Bronchial epithelial cell (primary cell): ENCODE data around the gene SNX32. TPM values are rescaled to one million over a fixed set of nuclear protein-coding genes. Genes with fewer than 3 reads are reported as not detected.
A peak's percentile ranks its signal among the peaks of the same experiment; 100 is the strongest.

ENCODE experiments used
- DNase-seq: peaks from one replicate; pipeline ENCODE4 v3.0.0-alpha.2; 2010; ENCODE audit warnings: low read depth
- FAIRE-seq: peaks from 2 replicates; lab custom pipeline; 2011; peaks lifted over from hg19 to GRCh38; lab: Jason Lieb, UNC
- H3K27me3 ChIP-seq: 2 replicates; pipeline ENCODE4 v1.5.1; 2011; ENCODE audit warnings: low read length; ENCODE audit not compliant: control insufficient read depth, insufficient read depth
- H3K36me3 ChIP-seq: 2 replicates; pipeline ENCODE4 v1.5.1; 2011; ENCODE audit warnings: low read length; ENCODE audit not compliant: control insufficient read depth, insufficient read depth
- H3K4me3 ChIP-seq: 2 replicates; pipeline ENCODE4 v1.5.1; 2011; ENCODE audit warnings: mild to moderate bottlenecking, low read depth, low read length, control low read depth
- total RNA-seq: library from RNA; depleted of rRNA; stranded (reverse); fragments of >200 nt; gene quantifications from 2 replicates; pipeline ENCODE4 v1.2.1, GENCODE V29; 2014
- TF ChIP-seq, protein P1 (sequence below): IDR thresholded peaks from 2 replicates; pipeline ENCODE4 v1.5.1; 2011; ENCODE audit warnings: mild to moderate bottlenecking, moderate library complexity, low read length, control low read depth, inconsistent platforms; ENCODE audit not compliant: insufficient read depth, severe bottlenecking

SNX32 gene
- total RNA-seq, 1 donor from 2014 or later = not detected

DNA sequence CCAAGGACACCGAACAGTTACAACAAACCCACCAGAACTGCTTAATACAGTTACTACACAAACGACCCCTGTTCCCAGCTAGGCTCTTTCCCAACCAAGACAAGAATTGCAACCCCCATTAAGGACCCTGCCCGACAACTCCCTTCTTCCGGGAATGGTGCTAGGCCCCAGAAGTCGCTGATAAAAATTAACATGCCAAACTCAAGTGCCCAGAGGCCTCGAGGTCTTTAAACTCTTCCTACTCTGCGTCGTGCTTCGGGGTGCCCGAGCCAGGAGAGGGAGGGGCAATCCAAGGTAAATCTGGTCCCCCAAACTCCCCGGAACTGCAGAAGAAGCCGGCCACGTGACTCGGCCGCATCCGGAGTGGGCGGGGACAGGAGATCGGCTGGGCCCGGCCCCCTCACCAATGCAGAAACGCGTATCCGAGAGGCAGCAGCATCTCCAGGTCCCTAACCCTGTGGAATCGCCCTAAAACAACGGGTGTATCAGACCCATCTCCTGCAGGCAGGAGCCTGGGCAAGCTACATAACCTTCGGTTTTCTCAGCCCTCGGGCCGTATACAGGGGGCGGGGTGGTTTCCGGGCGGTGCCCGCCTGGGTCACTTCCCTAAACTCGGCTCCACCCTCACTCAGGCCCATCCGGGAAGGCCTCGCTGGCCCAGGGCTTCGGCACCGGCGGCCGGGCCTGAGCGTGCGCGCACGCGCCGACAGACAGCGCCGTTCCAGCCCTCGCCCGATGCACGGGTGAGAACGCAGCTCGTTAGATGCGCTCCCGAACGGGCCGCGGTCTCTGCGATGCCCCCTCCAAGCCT lies 23.1 kb downstream of the SNX32 start:
- DNase-seq (peak; percentile 47), FAIRE-seq (no peak)
- peak overlapping the region; percentile 98 for H3K4me3 ChIP-seq
- H3K27me3 ChIP-seq = no peaks in the 10 kb centered on the region
- TF ChIP-seq, protein P1, sequence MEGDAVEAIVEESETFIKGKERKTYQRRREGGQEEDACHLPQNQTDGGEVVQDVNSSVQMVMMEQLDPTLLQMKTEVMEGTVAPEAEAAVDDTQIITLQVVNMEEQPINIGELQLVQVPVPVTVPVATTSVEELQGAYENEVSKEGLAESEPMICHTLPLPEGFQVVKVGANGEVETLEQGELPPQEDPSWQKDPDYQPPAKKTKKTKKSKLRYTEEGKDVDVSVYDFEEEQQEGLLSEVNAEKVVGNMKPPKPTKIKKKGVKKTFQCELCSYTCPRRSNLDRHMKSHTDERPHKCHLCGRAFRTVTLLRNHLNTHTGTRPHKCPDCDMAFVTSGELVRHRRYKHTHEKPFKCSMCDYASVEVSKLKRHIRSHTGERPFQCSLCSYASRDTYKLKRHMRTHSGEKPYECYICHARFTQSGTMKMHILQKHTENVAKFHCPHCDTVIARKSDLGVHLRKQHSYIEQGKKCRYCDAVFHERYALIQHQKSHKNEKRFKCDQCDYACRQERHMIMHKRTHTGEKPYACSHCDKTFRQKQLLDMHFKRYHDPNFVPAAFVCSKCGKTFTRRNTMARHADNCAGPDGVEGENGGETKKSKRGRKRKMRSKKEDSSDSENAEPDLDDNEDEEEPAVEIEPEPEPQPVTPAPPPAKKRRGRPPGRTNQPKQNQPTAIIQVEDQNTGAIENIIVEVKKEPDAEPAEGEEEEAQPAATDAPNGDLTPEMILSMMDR = no peak
- H3K36me3 ChIP-seq = peaks cover 37% of the 10 kb centered on the region

DNA sequence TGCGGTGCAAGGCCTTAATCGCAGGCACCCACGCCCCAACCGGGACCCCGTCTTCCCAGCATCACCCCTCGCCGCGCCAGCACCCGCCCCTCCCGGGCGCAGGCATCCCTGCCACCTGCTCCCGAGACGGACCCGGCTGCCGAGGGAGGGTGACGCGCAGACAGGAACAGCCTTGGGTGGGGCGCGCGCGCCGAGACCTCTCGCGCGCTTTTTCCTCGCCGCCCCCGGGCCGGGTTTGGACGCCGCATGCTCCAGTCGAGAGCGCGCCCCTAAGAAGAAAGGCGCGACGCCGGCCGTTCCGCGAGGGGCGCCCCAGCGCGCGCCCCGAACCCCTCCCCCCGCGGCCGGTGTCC lies 23.7 kb downstream of the SNX32 start:
- no peak for FAIRE-seq
- TF ChIP-seq, protein P1 = no peak

DNA sequence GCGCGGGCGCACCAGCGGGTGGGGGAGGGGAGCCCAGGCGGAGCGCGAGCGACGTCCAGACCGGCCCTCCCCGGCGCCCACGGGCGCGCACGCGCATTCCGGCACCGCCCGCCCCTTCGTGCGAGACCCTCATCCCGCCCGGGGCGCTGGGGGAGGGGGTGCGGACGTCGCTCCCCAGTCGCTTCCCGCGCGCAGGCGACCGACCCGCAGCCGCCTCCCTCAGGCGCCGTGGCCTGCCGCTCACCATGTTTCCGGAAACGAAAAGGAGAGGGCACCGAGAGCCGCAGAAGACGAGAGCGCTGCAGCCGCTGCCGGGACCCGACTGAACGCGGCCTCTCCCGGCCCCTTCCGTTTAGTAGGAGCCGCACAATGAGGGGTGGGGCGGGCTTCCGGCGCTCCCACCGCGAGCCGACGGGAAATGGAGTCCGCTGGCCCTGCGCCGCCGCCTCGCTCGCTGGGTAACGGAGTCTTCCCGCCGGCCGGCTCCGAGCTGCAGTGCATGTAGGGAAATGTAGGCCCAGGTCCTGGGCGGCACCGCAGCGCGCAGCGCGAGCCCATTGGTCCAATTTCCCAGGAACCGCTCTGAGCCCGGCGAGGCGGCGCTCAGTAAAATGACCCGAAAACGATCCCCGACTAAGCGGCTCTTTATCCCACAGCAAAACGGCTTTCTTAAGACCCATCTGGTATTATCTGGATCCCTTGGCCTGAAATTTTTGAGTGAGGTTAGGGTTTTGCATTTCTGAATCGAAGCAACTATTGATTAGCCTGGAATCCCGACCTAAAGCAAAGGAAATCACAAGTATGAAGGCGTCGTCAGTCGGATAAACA lies 24.3 kb downstream of the SNX32 start, which contains the start of gene CFL1:
Gene CFL1 (minus strand): TSS at position 328 of the 828 bp plus-strand sequence. CDS start 81 bp downstream, at position 247.
- TF ChIP-seq, protein P1 = no peak
- DNase-seq (peak; percentile 90), FAIRE-seq (no peak)
- Histone ChIP-seq H3K36me3 (peaks cover 44% of the 10 kb centered on the region), H3K27me3 (no peaks in the 10 kb centered on the region), H3K4me3 (peak within 1 kb of the TSS; percentile 98)

More for the DNA sequence above, 23.7 kb downstream of the SNX32 start:
- peaks cover 40% of the 10 kb centered on the region for H3K36me3 ChIP-seq
- DNase-seq = no peak
- H3K27me3 ChIP-seq = no peaks in the 10 kb centered on the region
- peak overlapping the region; percentile 98 for H3K4me3 ChIP-seq

DNA sequence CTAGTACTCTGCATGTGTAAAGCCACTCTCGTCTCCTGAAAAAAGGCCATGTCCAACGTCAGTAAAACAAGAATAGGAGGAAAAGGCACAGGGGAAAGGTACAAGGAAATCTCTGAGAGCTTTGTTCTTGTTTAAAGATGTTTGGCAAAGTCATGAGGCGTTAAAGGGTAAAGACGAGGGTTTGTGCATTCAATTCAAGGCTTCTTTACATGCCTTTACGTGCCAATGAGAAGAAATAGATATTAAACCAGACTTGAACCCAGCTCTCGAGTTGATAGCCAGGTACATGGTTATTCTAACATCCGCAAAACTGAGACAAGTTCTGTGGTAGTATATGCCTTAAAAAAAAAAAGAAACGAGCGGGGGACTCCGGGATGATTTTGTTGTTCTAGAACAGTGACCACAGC lies 24.9 kb downstream of the SNX32 start:
- Histone ChIP-seq H3K36me3 (peaks cover 41% of the 10 kb centered on the region), H3K27me3 (no peaks in the 10 kb centered on the region), H3K4me3 (peak overlapping the region; percentile 98)
- DNase-seq (peak; percentile 45), FAIRE-seq (no peak)
- TF ChIP-seq, protein P1 = no peak

DNA sequence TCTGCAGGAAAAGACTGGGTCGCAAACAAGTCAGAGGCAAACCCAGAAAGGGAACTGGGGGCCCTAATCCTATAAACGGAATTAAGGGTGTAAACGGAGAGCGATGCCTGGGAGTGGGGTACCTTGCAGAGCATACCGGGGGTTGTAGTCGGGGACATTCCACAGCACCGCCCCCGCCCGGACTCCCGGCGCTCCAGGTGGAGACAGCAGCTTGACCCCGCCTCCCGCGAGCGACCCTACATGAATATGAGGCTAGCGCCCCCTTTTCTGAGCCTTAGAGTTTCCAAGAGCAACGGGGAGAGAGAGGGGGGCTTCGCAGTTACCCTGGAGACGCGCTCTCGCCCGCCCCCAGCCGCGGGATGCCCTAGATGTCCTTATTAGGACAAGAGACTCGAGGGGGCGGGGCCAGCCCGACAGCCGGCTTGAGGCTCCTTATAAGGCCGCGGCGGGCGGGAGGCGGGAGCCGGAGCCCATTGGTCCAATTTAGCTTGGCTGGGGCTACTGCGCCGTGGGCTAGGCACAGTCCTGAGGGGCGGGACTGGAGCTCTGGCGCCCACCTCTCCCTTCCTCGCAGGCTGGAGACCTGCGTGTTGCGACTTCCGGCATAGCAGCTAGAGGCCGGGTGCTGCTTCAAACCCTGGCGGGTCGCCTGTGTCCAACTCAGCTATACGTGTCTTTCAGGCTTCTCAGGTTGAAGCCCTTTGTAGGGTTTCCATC lies 25.5 kb downstream of the SNX32 start:
- Histone ChIP-seq H3K27me3 (no peaks in the 10 kb centered on the region), H3K36me3 (peaks cover 44% of the 10 kb centered on the region), H3K4me3 (peak overlapping the region; percentile 98)
- FAIRE-seq (no peak), DNase-seq (peak; percentile 91)
- TF ChIP-seq, protein P1 = peak; percentile 11
